PC-3 (cell line): Measurements from ENCODE around the gene EPB41L5. TPM values are rescaled to one million over a fixed set of nuclear protein-coding genes. Genes with fewer than 3 reads are reported as not detected.

ENCODE experiments used
- ATAC-seq: fragments of 200-7000 bp; cut with Tn5 transposase; 2 replicates; pipeline ENCODE4 v1.9.1; 2020; ENCODE audit warnings: mild to moderate bottlenecking, moderate library complexity
- BruUV-seq: library from RNA; stranded (reverse); fragments of 400-500 nt; replicated peaks from 2 replicates; lab custom pipeline; 2021; lab: Mats Ljungman, UMichigan
- CTCF ChIA-PET: fragments of 300-600 bp; sonication (Branson Sonifier 250); formaldehyde crosslinking; loops from one replicate; lab custom pipeline; 2022; ENCODE audit warnings: antibody characterized with exemption; lab: Charles Lee
- POLR2A ChIA-PET: fragments of 300-600 bp; sonication (Branson Sonifier 250); formaldehyde crosslinking; loops from one replicate; lab custom pipeline; 2022; ENCODE audit warnings: antibody characterized with exemption; ENCODE audit not compliant: unreplicated experiment; lab: Charles Lee
- DNase-seq: peaks from one replicate; pipeline ENCODE4 v3.0.0-alpha.2; 2015
- H2AFZ ChIP-seq: fragments of 300-600 bp; sonication (generic); 2 replicates; pipeline ENCODE4 v1.6.0; 2016; ENCODE audit warnings: antibody characterized with exemption, low read length
- H3F3A ChIP-seq: fragments of 300-600 bp; sonication (generic); one replicate; pipeline ENCODE4 v1.6.0; 2017; ENCODE audit warnings: antibody characterized with exemption, low read length, control low read depth, mild to moderate bottlenecking; ENCODE audit not compliant: unreplicated experiment
- H3K27ac ChIP-seq: fragments of 300-600 bp; sonication (generic); 2 replicates; pipeline ENCODE4 v1.5.1; 2016; ENCODE audit warnings: mild to moderate bottlenecking, low read length
- H3K27me3 ChIP-seq: fragments of 300-600 bp; sonication (generic); 2 replicates; pipeline ENCODE4 v1.6.1; 2016; ENCODE audit warnings: low read length, mixed read lengths
- H3K36me3 ChIP-seq: fragments of 300-600 bp; sonication (generic); 2 replicates; pipeline ENCODE4 v1.6.1; 2016; ENCODE audit warnings: low read depth, mixed run types, low read length, mixed read lengths
- H3K4me1 ChIP-seq: fragments of 300-600 bp; sonication (generic); 2 replicates; pipeline ENCODE4 v1.5.1; 2016; ENCODE audit warnings: low read length; ENCODE audit not compliant: insufficient read depth
- H3K4me2 ChIP-seq: fragments of 300-600 bp; sonication (generic); 2 replicates; pipeline ENCODE4 v1.6.0; 2016; ENCODE audit warnings: low read length
- H3K4me3 ChIP-seq: fragments of 300-600 bp; sonication (generic); 2 replicates; pipeline ENCODE4 v1.5.1; 2016; ENCODE audit warnings: mild to moderate bottlenecking, low read length, mixed read lengths
- H3K79me2 ChIP-seq: fragments of 300-600 bp; sonication (generic); 2 replicates; pipeline ENCODE4 v1.6.1; 2017; ENCODE audit warnings: low read length, mixed read lengths
- H3K9ac ChIP-seq: fragments of 300-600 bp; sonication (generic); 2 replicates; pipeline ENCODE4 v1.6.0; 2016; ENCODE audit warnings: mild to moderate bottlenecking, low read length
- H3K9me2 ChIP-seq: fragments of 300-600 bp; sonication (generic); replicated peaks from 2 replicates; pipeline ENCODE4 v1.6.1; 2016; ENCODE audit warnings: mixed run types, low read length, mixed read lengths
- H3K9me3 ChIP-seq: fragments of 300-600 bp; sonication (generic); 2 replicates; pipeline ENCODE4 v1.6.1; 2016; ENCODE audit warnings: low read length, mixed read lengths
- H4K20me1 ChIP-seq: fragments of 300-600 bp; sonication (generic); 2 replicates; pipeline ENCODE4 v1.6.1; 2016; ENCODE audit warnings: low read length, mixed read lengths
- EZH2 ChIP-seq: fragments of 300-600 bp; sonication (generic); IDR thresholded peaks from one replicate; pipeline ENCODE4 v1.6.1; 2017; ENCODE audit warnings: antibody characterized with exemption, mild to moderate bottlenecking, low read length; ENCODE audit not compliant: unreplicated experiment
- EZH2phosphoT487 ChIP-seq: fragments of 300-600 bp; sonication (generic); IDR thresholded peaks from 2 replicates; pipeline ENCODE4 v1.6.1; 2018; ENCODE audit warnings: mild to moderate bottlenecking, antibody characterized with exemption, low read length, borderline replicate concordance
- intact Hi-C: fragments of 100-400 bp; cut with micrococcal nuclease; formaldehyde crosslinking; loops from 2 replicates; pipeline ENCODE4 v1.9.0; 2023
- total RNA-seq: library from RNA; depleted of rRNA; stranded (reverse); fragments of >200 nt; gene quantifications from 2 replicates; pipeline ENCODE4 v1.2.3, GENCODE V29; 2014
- TF ChIP-seq, protein P1 (sequence below): fragments of 300-600 bp; sonication (generic); conservative IDR thresholded peaks from 2 replicates; pipeline ENCODE4 v1.5.1; 2017; ENCODE audit warnings: antibody characterized with exemption, low read depth, mild to moderate bottlenecking, low read length

EPB41L5 gene
- total RNA-seq, 1 experiment from 2014 or later = 11.7 TPM

DNA sequence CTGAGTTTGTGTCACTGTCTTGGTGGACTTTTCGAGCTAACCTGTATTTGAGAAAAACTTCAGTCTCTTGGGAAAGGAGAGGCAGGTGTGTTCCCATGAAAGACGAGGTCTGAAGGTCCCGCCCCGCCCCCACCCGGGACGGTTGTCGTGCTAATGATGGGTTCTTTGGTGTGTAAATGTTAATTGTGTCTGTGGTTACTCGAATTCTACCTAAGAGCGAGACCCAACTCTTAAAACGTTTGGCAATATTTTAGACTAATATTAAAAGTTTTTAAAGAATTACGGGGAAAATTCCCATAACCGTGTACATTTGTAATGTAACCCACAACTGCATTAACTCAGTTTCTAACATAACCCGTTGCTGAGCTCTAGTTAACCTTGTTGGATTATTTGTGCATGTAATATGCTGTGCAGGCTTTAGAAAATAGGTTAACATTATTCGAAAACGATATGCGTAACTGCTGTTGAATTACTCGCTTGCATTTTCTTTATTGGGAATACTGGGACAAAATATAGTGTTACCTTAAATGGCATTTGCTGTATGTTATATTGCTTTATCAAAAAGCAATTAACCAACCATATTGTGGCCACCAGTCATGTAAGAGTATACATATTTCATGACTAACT lies 833 bp downstream of the EPB41L5 start:
- peaks cover 17% of the 10 kb centered on the region for H3K4me1 ChIP-seq
- no peak for TF ChIP-seq EZH2phosphoT487
- TF ChIP-seq, protein P1, sequence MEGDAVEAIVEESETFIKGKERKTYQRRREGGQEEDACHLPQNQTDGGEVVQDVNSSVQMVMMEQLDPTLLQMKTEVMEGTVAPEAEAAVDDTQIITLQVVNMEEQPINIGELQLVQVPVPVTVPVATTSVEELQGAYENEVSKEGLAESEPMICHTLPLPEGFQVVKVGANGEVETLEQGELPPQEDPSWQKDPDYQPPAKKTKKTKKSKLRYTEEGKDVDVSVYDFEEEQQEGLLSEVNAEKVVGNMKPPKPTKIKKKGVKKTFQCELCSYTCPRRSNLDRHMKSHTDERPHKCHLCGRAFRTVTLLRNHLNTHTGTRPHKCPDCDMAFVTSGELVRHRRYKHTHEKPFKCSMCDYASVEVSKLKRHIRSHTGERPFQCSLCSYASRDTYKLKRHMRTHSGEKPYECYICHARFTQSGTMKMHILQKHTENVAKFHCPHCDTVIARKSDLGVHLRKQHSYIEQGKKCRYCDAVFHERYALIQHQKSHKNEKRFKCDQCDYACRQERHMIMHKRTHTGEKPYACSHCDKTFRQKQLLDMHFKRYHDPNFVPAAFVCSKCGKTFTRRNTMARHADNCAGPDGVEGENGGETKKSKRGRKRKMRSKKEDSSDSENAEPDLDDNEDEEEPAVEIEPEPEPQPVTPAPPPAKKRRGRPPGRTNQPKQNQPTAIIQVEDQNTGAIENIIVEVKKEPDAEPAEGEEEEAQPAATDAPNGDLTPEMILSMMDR = no peak
- TF ChIP-seq EZH2 = no peak
- H3K9ac ChIP-seq = peak overlapping the region; percentile 83
- DNase-seq (peak; percentile 46), ATAC-seq (peak; percentile 5)
- H3K79me2 ChIP-seq = peaks cover 30% of the 10 kb centered on the region
- intact Hi-C loops = loop anchor here (1.0 to 10.0 kb wide), 6 partner anchors 51 to 309 kb away; no protein-coding TSS in a partner anchor
- peak overlapping the region; percentile 87 for H2AFZ ChIP-seq
- ChIA-PET CTCF (interaction anchor here (1.0 kb wide), 1 partner anchor 311 kb away, joined by 5 read pairs; no protein-coding TSS in a partner anchor), POLR2A (interaction anchor here (0.6 kb wide), 1 partner anchor 140 kb away, joined by 3 read pairs; no protein-coding TSS in a partner anchor)
- H3K9me2 ChIP-seq = no peaks in the 10 kb centered on the region
- H3K4me2 ChIP-seq = peak overlapping the region; percentile 89
- no peaks in the 10 kb centered on the region for H3K36me3 ChIP-seq
- H4K20me1 ChIP-seq = no peaks in the 10 kb centered on the region
- no peaks in the 10 kb centered on the region for H3K9me3 ChIP-seq
- peak overlapping the region; percentile 80 for H3K4me3 ChIP-seq
- no peaks in the 10 kb centered on the region for H3F3A ChIP-seq
- H3K27ac ChIP-seq = peak overlapping the region; percentile 48
- TSS peak; percentile 70 for BruUV-seq
- no peaks in the 10 kb centered on the region for H3K27me3 ChIP-seq

DNA sequence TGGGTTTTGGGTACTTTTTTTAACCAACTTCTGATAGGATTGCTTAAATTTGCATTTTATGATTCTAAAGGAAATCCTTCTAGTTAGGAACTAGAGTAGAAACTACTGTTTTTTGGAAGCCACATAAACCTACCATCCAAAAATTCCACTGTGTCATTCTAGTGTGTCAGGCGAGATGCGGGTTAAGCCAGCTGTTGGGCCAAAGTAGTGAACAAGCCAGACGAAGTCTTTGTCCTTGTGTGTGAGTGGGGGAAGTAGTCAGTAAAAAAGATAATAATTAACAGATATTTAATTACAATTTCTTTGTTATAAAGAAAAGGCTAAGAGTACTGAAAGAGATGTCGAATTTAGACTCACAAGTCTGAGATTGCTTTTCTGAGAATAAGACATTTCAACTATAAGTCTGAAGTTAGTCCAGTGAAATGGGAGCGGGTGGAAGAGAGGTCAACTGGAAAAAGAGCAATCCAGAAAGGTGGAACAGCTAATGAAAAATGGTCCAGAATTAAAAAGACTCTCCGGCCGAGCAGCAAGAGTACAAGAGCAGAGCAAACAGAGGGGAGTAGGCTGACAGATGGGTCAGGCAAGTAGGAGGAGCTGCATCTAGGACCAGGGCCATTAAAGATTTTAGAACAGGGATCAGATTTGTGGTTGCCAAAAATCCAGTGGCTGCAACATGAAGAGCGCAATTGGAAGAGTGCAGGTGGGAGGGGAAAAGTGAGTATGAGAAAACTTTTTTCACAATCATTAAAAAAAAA lies 1.5 kb downstream of the EPB41L5 start:
- Histone ChIP-seq H3F3A (no peaks in the 10 kb centered on the region), H3K4me2 (peak overlapping the region; percentile 89), H2AFZ (no peak overlapping the region), H3K27ac (no peak overlapping the region), H3K9me2 (no peaks in the 10 kb centered on the region), H3K9ac (no peak overlapping the region), H4K20me1 (no peaks in the 10 kb centered on the region), H3K4me3 (peak overlapping the region; percentile 80), H3K9me3 (no peaks in the 10 kb centered on the region), H3K4me1 (peaks cover 17% of the 10 kb centered on the region), H3K79me2 (peaks cover 30% of the 10 kb centered on the region), H3K36me3 (no peaks in the 10 kb centered on the region), H3K27me3 (no peaks in the 10 kb centered on the region)
- TF ChIP-seq, protein P1 = no peak
- no peak for TF ChIP-seq EZH2
- no peak for TF ChIP-seq EZH2phosphoT487
- intact Hi-C loops = loop anchor here (5.0 to 10.0 kb wide), 3 partner anchors 50 to 310 kb away; no protein-coding TSS in a partner anchor
- ChIA-PET POLR2A (no interaction called here), CTCF (no interaction called here)
- DNase-seq = no peak
- ATAC-seq = no peak
- BruUV-seq = no TSS peak
